Osteoblast (primary cell): ENCODE data around the gene ACSF3. TPM values are rescaled to one million over a fixed set of nuclear protein-coding genes. Genes with fewer than 3 reads are reported as not detected.

ENCODE experiments used
- DNase-seq: peaks from one replicate; pipeline ENCODE4 v3.0.0; 2011; ENCODE audit warnings: low spot score, mixed read lengths; ENCODE audit not compliant: insufficient read length; ENCODE audit errors: missing footprints
- H2AFZ ChIP-seq: 2 replicates; pipeline ENCODE4 v1.6.0; 2011; ENCODE audit warnings: mild to moderate bottlenecking, low read length
- H3K27ac ChIP-seq: 2 replicates; pipeline ENCODE4 v1.5.1; 2011; ENCODE audit warnings: mild to moderate bottlenecking, low read depth, low read length, moderate library complexity
- H3K27me3 ChIP-seq: 2 replicates; pipeline ENCODE4 v1.6.0; 2012; ENCODE audit warnings: mild to moderate bottlenecking, control low read depth, inconsistent platforms, low read length, moderate library complexity; ENCODE audit not compliant: insufficient read depth
- H3K36me3 ChIP-seq: 2 replicates; pipeline ENCODE4 v1.5.1; 2011; ENCODE audit warnings: mild to moderate bottlenecking, low read length, control low read depth, moderate library complexity; ENCODE audit not compliant: insufficient read depth
- H3K4me1 ChIP-seq: 2 replicates; pipeline ENCODE4 v1.5.1; 2011; ENCODE audit warnings: mild to moderate bottlenecking, low read length, control low read depth, moderate library complexity; ENCODE audit not compliant: insufficient read depth
- H3K4me2 ChIP-seq: 2 replicates; pipeline ENCODE4 v1.6.0; 2011; ENCODE audit warnings: mild to moderate bottlenecking, low read length; ENCODE audit not compliant: insufficient read depth
- H3K4me3 ChIP-seq: fragments of 200-600 bp; sonication (generic); 3 replicates; pipeline ENCODE4 v1.5.1; 2012; ENCODE audit warnings: mild to moderate bottlenecking, low read length, inconsistent platforms; ENCODE audit not compliant: insufficient read depth
- H3K79me2 ChIP-seq: 2 replicates; pipeline ENCODE4 v1.6.0; 2012; ENCODE audit warnings: mild to moderate bottlenecking, low read length, control low read depth, inconsistent platforms; ENCODE audit not compliant: insufficient read depth
- H3K9me3 ChIP-seq: 2 replicates; pipeline ENCODE4 v1.5.1; 2011; ENCODE audit warnings: low read depth, low read length, control low read depth
- H4K20me1 ChIP-seq: 2 replicates; pipeline ENCODE4 v1.6.0; 2012; ENCODE audit warnings: mild to moderate bottlenecking, low read length, control low read depth; ENCODE audit not compliant: insufficient read depth
- total RNA-seq: library from RNA; depleted of rRNA; stranded (reverse); fragments of >200 nt; gene quantifications from 2 replicates; pipeline ENCODE4 v1.2.3, GENCODE V29; 2012
- TF ChIP-seq, protein P1 (sequence below): IDR thresholded peaks from 2 replicates; pipeline ENCODE4 v1.5.1; 2011; ENCODE audit warnings: mild to moderate bottlenecking, low read depth, low read length, moderate library complexity; ENCODE audit errors: extremely low read depth

ACSF3 gene
- total RNA-seq, 1 donor, result 29.3 TPM

DNA sequence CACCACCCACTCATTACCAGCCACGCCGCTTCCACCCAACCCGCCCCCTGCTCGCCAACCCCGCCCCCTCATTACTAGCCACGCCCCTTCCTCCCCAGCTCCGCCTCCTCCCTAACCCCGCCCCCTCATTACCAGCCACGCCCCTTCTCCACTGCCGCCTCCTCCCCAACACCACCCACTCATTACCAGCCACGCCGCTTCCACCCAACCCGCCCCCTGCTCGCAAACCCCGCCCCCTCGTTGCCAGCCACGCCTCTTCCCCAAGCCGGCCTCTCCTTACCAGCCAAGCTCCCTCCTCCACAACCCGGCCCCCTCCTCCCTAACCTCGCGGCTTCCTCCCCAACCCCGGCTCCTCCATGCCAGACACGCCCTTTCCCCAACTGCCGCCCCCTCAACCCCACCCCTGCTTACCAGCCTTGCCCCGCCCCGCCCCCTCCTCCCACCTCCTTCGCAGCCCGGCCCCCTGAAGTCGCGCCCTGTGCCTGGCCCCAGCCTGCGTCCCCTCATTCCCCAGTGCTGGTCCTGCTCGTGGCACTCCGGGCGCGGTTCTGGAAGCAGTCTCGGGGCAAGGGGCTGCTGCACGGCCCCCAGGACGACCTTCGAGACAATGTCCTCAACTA is 99.4 kb downstream of the ACSF3 start:
- Histone ChIP-seq H3K4me3 (no peak overlapping the region), H3K4me1 (peaks cover 2% of the 10 kb centered on the region), H3K27me3 (no peaks in the 10 kb centered on the region), H2AFZ (no peak overlapping the region), H3K9me3 (no peaks in the 10 kb centered on the region), H3K4me2 (no peak overlapping the region), H3K27ac (no peak overlapping the region), H3K79me2 (no peaks in the 10 kb centered on the region), H3K36me3 (no peaks in the 10 kb centered on the region), H4K20me1 (no peaks in the 10 kb centered on the region)
- TF ChIP-seq, protein P1, sequence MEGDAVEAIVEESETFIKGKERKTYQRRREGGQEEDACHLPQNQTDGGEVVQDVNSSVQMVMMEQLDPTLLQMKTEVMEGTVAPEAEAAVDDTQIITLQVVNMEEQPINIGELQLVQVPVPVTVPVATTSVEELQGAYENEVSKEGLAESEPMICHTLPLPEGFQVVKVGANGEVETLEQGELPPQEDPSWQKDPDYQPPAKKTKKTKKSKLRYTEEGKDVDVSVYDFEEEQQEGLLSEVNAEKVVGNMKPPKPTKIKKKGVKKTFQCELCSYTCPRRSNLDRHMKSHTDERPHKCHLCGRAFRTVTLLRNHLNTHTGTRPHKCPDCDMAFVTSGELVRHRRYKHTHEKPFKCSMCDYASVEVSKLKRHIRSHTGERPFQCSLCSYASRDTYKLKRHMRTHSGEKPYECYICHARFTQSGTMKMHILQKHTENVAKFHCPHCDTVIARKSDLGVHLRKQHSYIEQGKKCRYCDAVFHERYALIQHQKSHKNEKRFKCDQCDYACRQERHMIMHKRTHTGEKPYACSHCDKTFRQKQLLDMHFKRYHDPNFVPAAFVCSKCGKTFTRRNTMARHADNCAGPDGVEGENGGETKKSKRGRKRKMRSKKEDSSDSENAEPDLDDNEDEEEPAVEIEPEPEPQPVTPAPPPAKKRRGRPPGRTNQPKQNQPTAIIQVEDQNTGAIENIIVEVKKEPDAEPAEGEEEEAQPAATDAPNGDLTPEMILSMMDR, result no peak
- peak; percentile 93 for DNase-seq

- DNase-seq, result peak; percentile 83
- Histone ChIP-seq H3K4me1 (peaks cover 2% of the 10 kb centered on the region), H4K20me1 (no peaks in the 10 kb centered on the region), H3K9me3 (no peaks in the 10 kb centered on the region), H3K79me2 (no peaks in the 10 kb centered on the region), H2AFZ (no peak overlapping the region), H3K4me3 (no peak overlapping the region), H3K36me3 (no peaks in the 10 kb centered on the region), H3K27me3 (no peaks in the 10 kb centered on the region), H3K4me2 (no peak overlapping the region), H3K27ac (no peak overlapping the region)
- TF ChIP-seq, protein P1, result no peak
These were observed 100.1 kb downstream of the ACSF3 start for GRCh38 chr16:89193576-89194293.

GRCh38 chr16:89194340-89195311 is 101.0 kb downstream of the ACSF3 start:
- H3K4me2 ChIP-seq, result no peak overlapping the region
- peaks cover 5% of the 10 kb centered on the region for H3K27me3 ChIP-seq
- H3K4me1 ChIP-seq, result peaks cover 2% of the 10 kb centered on the region
- peak; percentile 87 for DNase-seq
- H3K27ac ChIP-seq, result no peak overlapping the region
- no peaks in the 10 kb centered on the region for H3K79me2 ChIP-seq
- no peaks in the 10 kb centered on the region for H3K36me3 ChIP-seq
- no peak overlapping the region for H2AFZ ChIP-seq
- no peak overlapping the region for H3K4me3 ChIP-seq
- H3K9me3 ChIP-seq, result no peaks in the 10 kb centered on the region
- no peaks in the 10 kb centered on the region for H4K20me1 ChIP-seq
- TF ChIP-seq, protein P1, result no peak
